ENCODE results near the gene LHFPL4.

Gene LHFPL4

GRCh38 chr3:9468460-9468859 is 85.2 kb downstream of the LHFPL4 start:
- no peak for DNase-seq

GRCh38 chr3:9467451-9467850 is 86.2 kb downstream of the LHFPL4 start:
- no peak for DNase-seq

- DNase-seq: no peak
These were observed 98.0 kb downstream of the LHFPL4 start for GRCh38 chr3:9455596-9456131.

GRCh38 chr3:9452417-9452816 is 101.2 kb downstream of the LHFPL4 start:
- no peak for DNase-seq

- DNase-seq: no peak
These were observed 102.6 kb downstream of the LHFPL4 start for GRCh38 chr3:9450991-9451390.

- no peak for DNase-seq
These were observed 103.5 kb downstream of the LHFPL4 start for GRCh38 chr3:9450126-9450525.

GRCh38 chr3:9448643-9449042 is 105.0 kb downstream of the LHFPL4 start:
- DNase-seq: no peak
